RKO (cell line): ENCODE results near the gene MAB21L2.

ENCODE experiments used
- DNase-seq: peaks from one replicate; pipeline ENCODE4 v3.0.0-alpha.2; 2016; ENCODE audit warnings: low spot score

MAB21L2 gene

GRCh38 chr4:150619042-150619441 is 37.1 kb downstream of the MAB21L2 start:
- DNase-seq = no peak

GRCh38 chr4:150624055-150624454 is 42.1 kb downstream of the MAB21L2 start:
- no peak for DNase-seq

DNA sequence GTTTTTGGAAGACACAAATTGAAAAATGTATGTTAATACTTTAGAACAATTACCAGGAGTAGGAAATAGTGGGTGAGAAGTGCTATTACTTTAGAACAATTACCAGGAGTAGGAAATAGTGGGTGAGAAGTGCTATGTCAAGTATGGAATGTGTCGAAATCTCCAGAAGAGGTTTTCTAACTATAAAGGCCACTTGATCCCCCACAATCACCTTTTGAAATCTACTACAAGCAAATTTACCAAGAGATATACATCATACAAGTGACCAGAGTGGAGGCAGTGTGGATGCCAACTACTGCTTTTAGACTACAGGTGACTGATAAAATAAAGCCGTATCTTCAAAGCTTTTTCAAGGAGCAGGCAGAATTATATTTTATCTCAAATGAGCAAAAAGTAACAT is 43.1 kb downstream of the MAB21L2 start:
- no peak for DNase-seq

GRCh38 chr4:150628073-150628472 is 46.1 kb downstream of the MAB21L2 start:
- DNase-seq = no peak

DNA sequence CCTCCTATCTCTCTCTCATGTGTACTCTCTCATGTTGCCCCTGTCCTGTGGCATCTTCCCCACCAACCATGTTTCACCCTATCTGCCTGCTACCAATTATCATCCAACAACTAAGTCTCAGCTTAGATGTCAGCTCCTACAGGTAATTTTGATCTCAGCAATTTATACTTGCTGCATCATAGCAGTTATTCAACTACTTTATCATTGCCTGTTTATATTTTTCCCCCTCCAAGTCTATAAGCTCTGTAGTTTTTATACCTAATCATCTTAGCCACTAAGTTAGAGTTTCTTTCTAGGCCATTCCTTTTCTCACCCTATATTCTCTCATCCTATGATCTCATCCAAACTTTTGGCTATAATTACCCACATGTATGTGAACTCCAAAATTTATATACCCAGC is 50.7 kb downstream of the MAB21L2 start:
- no peak for DNase-seq
